OCI-LY1 (cell line): ENCODE data around the gene ANKRD13C.

Experiments
- H2AFZ ChIP-seq: fragments of 200-600 bp; sonication (generic), shearing (Covaris generic); 2 replicates; pipeline ENCODE4 v1.6.0; 2014; ENCODE audit warnings: antibody characterized with exemption, mild to moderate bottlenecking, low read length
- H3F3A ChIP-seq: fragments of 200-600 bp; sonication (generic), shearing (Covaris generic); 2 replicates; pipeline ENCODE4 v1.6.0; 2014; ENCODE audit warnings: mild to moderate bottlenecking, antibody characterized with exemption, low read length, moderate library complexity; ENCODE audit not compliant: insufficient read depth
- H3K27ac ChIP-seq: fragments of 200-600 bp; sonication (generic); 2 replicates; pipeline ENCODE4 v1.5.1; 2014; ENCODE audit warnings: low read length, mixed run types, mild to moderate bottlenecking, low read depth; ENCODE audit not compliant: poor library complexity, severe bottlenecking
- H3K27me3 ChIP-seq: fragments of 200-600 bp; sonication (generic); 2 replicates; pipeline ENCODE4 v1.6.0; 2014; ENCODE audit warnings: antibody characterized with exemption, mild to moderate bottlenecking, low read length, moderate library complexity; ENCODE audit not compliant: insufficient read depth
- H3K36me3 ChIP-seq: fragments of 200-600 bp; sonication (generic); 2 replicates; pipeline ENCODE4 v1.6.1; 2014; ENCODE audit warnings: mild to moderate bottlenecking, antibody characterized with exemption, low read length, moderate library complexity, mixed read lengths; ENCODE audit not compliant: insufficient read depth
- H3K4me1 ChIP-seq: fragments of 200-600 bp; sonication (generic); 2 replicates; pipeline ENCODE4 v1.5.1; 2014; ENCODE audit warnings: mild to moderate bottlenecking, low read length, moderate library complexity; ENCODE audit not compliant: insufficient read depth, severe bottlenecking
- H3K4me2 ChIP-seq: fragments of 200-600 bp; sonication (generic), shearing (Covaris generic); 2 replicates; pipeline ENCODE4 v1.6.1; 2014; ENCODE audit warnings: low read length
- H3K4me3 ChIP-seq: fragments of 200-600 bp; sonication (generic); 2 replicates; pipeline ENCODE4 v1.5.1; 2014; ENCODE audit warnings: low read length, low read depth, mild to moderate bottlenecking, mixed read lengths; ENCODE audit not compliant: poor library complexity, severe bottlenecking
- H3K79me2 ChIP-seq: fragments of 200-600 bp; shearing (Covaris generic); 2 replicates; pipeline ENCODE4 v1.6.1; 2016; ENCODE audit warnings: mixed run types, low read length, mixed read lengths; ENCODE audit not compliant: insufficient read depth
- H3K9ac ChIP-seq: fragments of 200-600 bp; sonication (generic), shearing (Covaris generic); 2 replicates; pipeline ENCODE4 v1.6.1; 2014; ENCODE audit warnings: mild to moderate bottlenecking, low read length, mixed read lengths
- H3K9me2 ChIP-seq: fragments of 200-600 bp; sonication (generic), shearing (Covaris generic); 2 replicates; pipeline ENCODE4 v1.6.1; 2014; ENCODE audit warnings: low read depth, mild to moderate bottlenecking, low read length, mixed read lengths
- H3K9me3 ChIP-seq: fragments of 200-600 bp; shearing (Covaris generic); 2 replicates; pipeline ENCODE4 v1.6.1; 2014; ENCODE audit warnings: low read length, mixed read lengths
- H4K20me1 ChIP-seq: fragments of 200-600 bp; sonication (generic), shearing (Covaris generic); 2 replicates; pipeline ENCODE4 v1.6.0; 2016; ENCODE audit warnings: mild to moderate bottlenecking, low read length; ENCODE audit not compliant: insufficient read depth
- CTCF ChIP-seq: fragments of 200-600 bp; sonication (generic), shearing (Covaris generic); IDR thresholded peaks from 2 replicates; pipeline ENCODE4 v1.5.1; 2017; ENCODE audit warnings: mild to moderate bottlenecking, antibody characterized with exemption, low read length, moderate library complexity, mixed read lengths
- EZH2 ChIP-seq: fragments of 200-600 bp; sonication (generic), shearing (Covaris generic); IDR thresholded peaks from 2 replicates; pipeline ENCODE4 v1.8.0; 2017; ENCODE audit warnings: borderline replicate concordance, mixed run types, mild to moderate bottlenecking, antibody characterized with exemption, low read length, moderate library complexity, mixed read lengths

Gene ANKRD13C

GRCh38 chr1:70360321-70360720 is 5.8 kb upstream of the ANKRD13C start:
- Histone ChIP-seq H3F3A (no peaks in the 10 kb centered on the region), H3K4me1 (peaks cover 8% of the 10 kb centered on the region), H3K9me2 (no peaks in the 10 kb centered on the region), H3K4me3 (no peak overlapping the region), H4K20me1 (no peaks in the 10 kb centered on the region), H3K9ac (no peak overlapping the region), H3K9me3 (no peaks in the 10 kb centered on the region), H3K4me2 (no peak overlapping the region), H3K36me3 (no peaks in the 10 kb centered on the region), H3K79me2 (no peaks in the 10 kb centered on the region), H3K27ac (no peak overlapping the region), H3K27me3 (no peaks in the 10 kb centered on the region), H2AFZ (no peak overlapping the region)
- TF ChIP-seq CTCF, result no peak
- no peak for TF ChIP-seq EZH2

GRCh38 chr1:70358921-70359564 is 4.5 kb upstream of the ANKRD13C start:
- no peaks in the 10 kb centered on the region for H3K9me2 ChIP-seq
- H3K9me3 ChIP-seq, result no peaks in the 10 kb centered on the region
- H3K27me3 ChIP-seq, result no peaks in the 10 kb centered on the region
- H3K27ac ChIP-seq, result no peak overlapping the region
- H3K4me3 ChIP-seq, result no peak overlapping the region
- no peaks in the 10 kb centered on the region for H3K36me3 ChIP-seq
- no peaks in the 10 kb centered on the region for H3F3A ChIP-seq
- no peak overlapping the region for H3K4me2 ChIP-seq
- 0 out of 2 replicates have a peak, but pooled peaks cover under 1% of the 10 kb centered on the region for H3K79me2 ChIP-seq
- H3K9ac ChIP-seq, result no peak overlapping the region
- no peaks in the 10 kb centered on the region for H4K20me1 ChIP-seq
- no peak overlapping the region for H2AFZ ChIP-seq
- TF ChIP-seq CTCF (no peak), EZH2 (no peak)
- peaks cover 11% of the 10 kb centered on the region for H3K4me1 ChIP-seq

- Histone ChIP-seq H3K79me2 (peaks cover 31% of the 10 kb centered on the region), H4K20me1 (no peaks in the 10 kb centered on the region), H3K9me3 (no peaks in the 10 kb centered on the region), H3K27ac (no peak overlapping the region), H3K9ac (peak overlapping the region; percentile 10; the same call in 1 of the 2 replicates), H3K36me3 (peaks cover 6% of the 10 kb centered on the region; the same call in 1 of the 2 replicates), H3K4me1 (peaks cover 34% of the 10 kb centered on the region), H3K4me2 (peak overlapping the region; percentile 70), H3K9me2 (no peaks in the 10 kb centered on the region), H3K27me3 (no peaks in the 10 kb centered on the region), H3K4me3 (peak overlapping the region; percentile 96), H2AFZ (no peak overlapping the region), H3F3A (no peaks in the 10 kb centered on the region)
- no peak for TF ChIP-seq CTCF
- TF ChIP-seq EZH2, result no peak
Measured at GRCh38 chr1:70355920-70356319, 1.4 kb upstream of the ANKRD13C start.
